AG09319 (cell line): Measurements from ENCODE around the gene VDAC2.
"Not testable (repeated sequence)": the region's sequence is repeated elsewhere in the genome, so short reads cannot be mapped to it uniquely, and the experiment has no call there.

ENCODE experiments used
- DNase-seq: peaks from one replicate; pipeline ENCODE4 v3.0.0-alpha.2; 2010; ENCODE audit warnings: low read depth; ENCODE audit errors: extremely low read depth
- CTCF ChIP-seq: IDR thresholded peaks from 2 replicates; pipeline ENCODE4 v1.5.1; 2011; ENCODE audit warnings: low read depth, mild to moderate bottlenecking, inconsistent platforms, low read length, moderate library complexity

Gene VDAC2

GRCh38 chr10:75208181-75208580 lies 2.4 kb upstream of the VDAC2 start:
- TF ChIP-seq CTCF = no peak
- DNase-seq = peak; percentile 40

- no peak for DNase-seq
- no peak for TF ChIP-seq CTCF
These were observed 1.3 kb upstream of the VDAC2 start for GRCh38 chr10:75209086-75209920.

GRCh38 chr10:75209921-75210281 lies 695 bp upstream of the VDAC2 start:
- no peak for TF ChIP-seq CTCF
- DNase-seq = peak; percentile 65

- no peak for DNase-seq
- TF ChIP-seq CTCF = no peak
These were observed 553 bp downstream of the VDAC2 start for GRCh38 chr10:75211007-75211691.

GRCh38 chr10:75212343-75212742 lies 1.7 kb downstream of the VDAC2 start:
- no peak for DNase-seq

GRCh38 chr10:75220274-75220673 lies 9.7 kb downstream of the VDAC2 start:
- DNase-seq = no peak
- TF ChIP-seq CTCF = no peak

More at GRCh38 chr10:75212343-75212742, 1.7 kb downstream of the VDAC2 start:
- no peak for TF ChIP-seq CTCF

GRCh38 chr10:75221492-75221891 lies 10.9 kb downstream of the VDAC2 start:
- DNase-seq = not testable (repeated sequence)
